ENCODE results near the gene PARD3B. TPM values are rescaled to one million over a fixed set of nuclear protein-coding genes. Genes with fewer than 3 reads are reported as not detected.

Gene PARD3B
- polyA plus RNA-seq, 3 donors, result not detected

DNA sequence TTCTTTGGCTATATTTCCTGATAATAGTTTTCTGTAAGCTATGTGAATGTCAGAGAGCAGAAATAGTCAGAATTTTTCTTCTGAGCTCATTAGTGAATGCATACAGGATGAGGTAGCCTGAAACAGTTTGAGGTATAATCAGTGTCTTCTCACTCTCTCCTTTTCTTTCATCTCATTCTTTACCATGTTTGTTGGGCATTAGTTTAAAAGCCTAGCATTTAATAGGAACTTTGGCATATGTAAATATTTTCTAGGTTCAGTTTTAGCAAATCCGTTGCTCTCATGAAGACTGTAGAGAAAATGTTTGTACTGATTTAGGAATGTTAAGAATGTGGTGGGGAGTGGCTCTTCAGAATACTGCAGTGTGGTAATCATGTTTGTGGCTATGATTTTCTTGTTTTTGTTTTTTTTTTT, 119.4 kb downstream of the PARD3B start:
- no peak overlapping the region for H3K4me3 Mint-ChIP-seq
- no peaks in the 10 kb centered on the region for H3K27me3 ChIP-seq (ENCODE audit: control insufficient read depth in 2 of 2, insufficient read depth in 2 of 2, low read length in 2 of 2)
- WGBS (ENCODE audit: insufficient coverage), result 83% methylated on average over 1 of the region's 1 CpG
- no peaks in the 10 kb centered on the region for H3K9me3 ChIP-seq (replicated peaks in 1 of 2; ENCODE audit: control insufficient read depth in 1 of 2, insufficient read depth in 1 of 2, low read length in 2 of 2)
- no peaks in the 10 kb centered on the region for H3K4me1 ChIP-seq (ENCODE audit: control insufficient read depth in 1 of 2, insufficient read depth in 2 of 2, low read length in 2 of 2)
- no peaks in the 10 kb centered on the region for H3K27me3 Mint-ChIP-seq (ENCODE audit: low read depth in 3 of 3)
- no peak for DNase-seq
- H3K4me2 ChIP-seq (replicated peaks; ENCODE audit: extremely low read depth, low read length, poor library complexity, severe bottlenecking), result no peak overlapping the region
- no peak overlapping the region for H3K27ac Mint-ChIP-seq
- no peaks in the 10 kb centered on the region for H3K36me3 ChIP-seq (replicated peaks in 1 of 2; ENCODE audit: control insufficient read depth in 1 of 2, insufficient read depth in 2 of 2, low read length in 2 of 2)
- H3K27ac ChIP-seq (ENCODE audit: low read depth in 1 of 2, low read length in 2 of 2), result no peak overlapping the region
- no peaks in the 10 kb centered on the region for H3K4me1 Mint-ChIP-seq
- no peaks in the 10 kb centered on the region for H3K36me3 Mint-ChIP-seq
- no peak overlapping the region for H3K4me3 ChIP-seq (replicated peaks in 1 of 3; ENCODE audit: low read depth in 2 of 3, low read length in 3 of 3)
- no peak overlapping the region for H3K9ac ChIP-seq (ENCODE audit: insufficient read depth, low read length, poor library complexity, severe bottlenecking)
- intact Hi-C loops (cut with micrococcal nuclease), result no loop called here
- TF ChIP-seq, protein P1, sequence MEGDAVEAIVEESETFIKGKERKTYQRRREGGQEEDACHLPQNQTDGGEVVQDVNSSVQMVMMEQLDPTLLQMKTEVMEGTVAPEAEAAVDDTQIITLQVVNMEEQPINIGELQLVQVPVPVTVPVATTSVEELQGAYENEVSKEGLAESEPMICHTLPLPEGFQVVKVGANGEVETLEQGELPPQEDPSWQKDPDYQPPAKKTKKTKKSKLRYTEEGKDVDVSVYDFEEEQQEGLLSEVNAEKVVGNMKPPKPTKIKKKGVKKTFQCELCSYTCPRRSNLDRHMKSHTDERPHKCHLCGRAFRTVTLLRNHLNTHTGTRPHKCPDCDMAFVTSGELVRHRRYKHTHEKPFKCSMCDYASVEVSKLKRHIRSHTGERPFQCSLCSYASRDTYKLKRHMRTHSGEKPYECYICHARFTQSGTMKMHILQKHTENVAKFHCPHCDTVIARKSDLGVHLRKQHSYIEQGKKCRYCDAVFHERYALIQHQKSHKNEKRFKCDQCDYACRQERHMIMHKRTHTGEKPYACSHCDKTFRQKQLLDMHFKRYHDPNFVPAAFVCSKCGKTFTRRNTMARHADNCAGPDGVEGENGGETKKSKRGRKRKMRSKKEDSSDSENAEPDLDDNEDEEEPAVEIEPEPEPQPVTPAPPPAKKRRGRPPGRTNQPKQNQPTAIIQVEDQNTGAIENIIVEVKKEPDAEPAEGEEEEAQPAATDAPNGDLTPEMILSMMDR (IDR thresholded peaks at IDR 0.05), result no peak
- no peaks in the 10 kb centered on the region for H3K79me2 ChIP-seq (ENCODE audit: insufficient read depth, low read length)
- no peaks in the 10 kb centered on the region for H4K20me1 ChIP-seq (ENCODE audit: insufficient read depth, low read length)
- H2AFZ ChIP-seq (ENCODE audit: insufficient read depth, low read depth, low read length, poor library complexity, severe bottlenecking), result no peak overlapping the region
- H3K9me3 Mint-ChIP-seq, result peaks cover 0 to 2% (median 0%) of the 10 kb centered on the region in 7 donors

DNA sequence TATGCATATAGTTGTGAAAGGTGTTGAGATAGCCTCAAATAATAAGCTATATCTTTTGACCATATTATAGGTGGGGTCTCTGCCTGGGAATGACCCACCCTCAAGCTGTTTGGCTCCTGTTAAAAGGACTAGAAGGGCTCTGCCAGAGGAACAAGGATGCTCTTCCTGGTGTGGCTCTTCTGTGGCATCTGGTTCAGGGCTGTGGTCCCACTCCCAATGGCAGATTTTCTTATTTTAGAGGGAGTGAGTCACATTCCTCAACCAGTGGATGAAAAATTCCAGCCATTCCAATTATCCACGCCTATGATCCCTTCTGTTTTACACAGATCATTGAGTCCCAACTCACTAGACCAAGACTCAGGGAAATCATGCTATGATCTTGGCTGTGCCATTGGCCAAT, 119.9 kb downstream of the PARD3B start:
- H3K36me3 ChIP-seq (replicated peaks in 1 of 2; ENCODE audit: control insufficient read depth in 1 of 2, insufficient read depth in 2 of 2, low read length in 2 of 2), result no peaks in the 10 kb centered on the region
- DNase-seq, result no peak
- H3K4me2 ChIP-seq (replicated peaks; ENCODE audit: extremely low read depth, low read length, poor library complexity, severe bottlenecking), result no peak overlapping the region
- H3K79me2 ChIP-seq (ENCODE audit: insufficient read depth, low read length), result no peaks in the 10 kb centered on the region
- intact Hi-C loops (cut with micrococcal nuclease), result no loop called here
- H3K27ac ChIP-seq (ENCODE audit: low read depth in 1 of 2, low read length in 2 of 2), result no peak overlapping the region
- H3K4me1 ChIP-seq (ENCODE audit: control insufficient read depth in 1 of 2, insufficient read depth in 2 of 2, low read length in 2 of 2), result no peaks in the 10 kb centered on the region
- H3K9me3 ChIP-seq (replicated peaks in 1 of 2; ENCODE audit: control insufficient read depth in 1 of 2, insufficient read depth in 1 of 2, low read length in 2 of 2), result no peaks in the 10 kb centered on the region
- Mint-ChIP-seq H3K4me1 (no peaks in the 10 kb centered on the region), H3K27me3 (ENCODE audit: low read depth in 3 of 3) (no peaks in the 10 kb centered on the region), H3K9me3 (peaks cover 0 to 2% (median 0%) of the 10 kb centered on the region in 7 donors), H3K36me3 (no peaks in the 10 kb centered on the region), H3K4me3 (no peak overlapping the region), H3K27ac (no peak overlapping the region)
- no CpG with 5 or more reads among the region's 1 CpG for whole genome bisulfite sequencing (ENCODE audit: insufficient coverage)
- no peak overlapping the region for H2AFZ ChIP-seq (ENCODE audit: insufficient read depth, low read depth, low read length, poor library complexity, severe bottlenecking)
- no peaks in the 10 kb centered on the region for H3K27me3 ChIP-seq (ENCODE audit: control insufficient read depth in 2 of 2, insufficient read depth in 2 of 2, low read length in 2 of 2)
- no peaks in the 10 kb centered on the region for H4K20me1 ChIP-seq (ENCODE audit: insufficient read depth, low read length)
- TF ChIP-seq, protein P1 (IDR thresholded peaks at IDR 0.05), result no peak
- H3K4me3 ChIP-seq (replicated peaks in 1 of 3; ENCODE audit: low read depth in 2 of 3, low read length in 3 of 3), result no peak overlapping the region
- no peak overlapping the region for H3K9ac ChIP-seq (ENCODE audit: insufficient read depth, low read length, poor library complexity, severe bottlenecking)

Data from CD14-positive monocyte (primary cell).